Measurements from ENCODE around the gene ADCY2. TPM values are rescaled to one million over a fixed set of nuclear protein-coding genes. Genes with fewer than 3 reads are reported as not detected.

ADCY2 gene
- total and polyA plus RNA-seq, 2 of the 13 experiments (the other 11 are each of a cell fraction or from before 2014, with no cell fraction given) = not detected

DNA sequence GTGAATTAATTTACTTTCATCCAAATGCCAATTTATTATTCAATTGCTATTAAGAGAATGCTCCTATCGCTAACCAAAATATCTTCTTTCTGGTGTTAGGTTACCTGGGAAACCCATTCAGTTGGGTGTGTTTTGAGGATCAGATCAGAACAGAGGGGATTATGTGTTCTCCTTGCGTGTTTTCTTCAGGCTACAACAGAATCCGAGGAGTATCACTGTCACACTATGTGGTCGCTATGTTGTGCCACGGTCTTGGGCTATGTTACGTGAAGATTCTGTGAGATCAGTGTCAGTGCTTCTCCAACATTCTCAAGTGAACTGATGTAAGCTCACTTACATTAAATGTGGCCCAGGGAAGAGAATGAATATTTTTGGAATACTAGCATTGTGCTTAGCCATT lies 39.0 kb downstream of the ADCY2 start:
- Histone ChIP-seq H4K20me1 (ENCODE audit: insufficient read depth, low read length) (no peaks in the 10 kb centered on the region), H3K9ac (ENCODE audit: insufficient read depth, low read depth, low read length) (no peak overlapping the region), H3K79me2 (ENCODE audit: insufficient read depth, low read length) (no peaks in the 10 kb centered on the region), H3K27me3 (ENCODE audit: control insufficient read depth in 1 of 2, insufficient read depth in 2 of 2, low read length in 2 of 2) (no peaks in the 10 kb centered on the region), H3K27ac (ENCODE audit: extremely low read length, insufficient read depth, low read length) (no peak overlapping the region), H2AFZ (ENCODE audit: low read length) (no peak overlapping the region), H3K4me2 (ENCODE audit: low read depth, low read length) (no peak overlapping the region), H3K4me3 (replicated peaks in 1 of 3; ENCODE audit: insufficient read depth in 1 of 3, low read depth in 2 of 3, low read length in 3 of 3) (no peak overlapping the region), H3K36me3 (replicated peaks in 1 of 2; ENCODE audit: control insufficient read depth in 1 of 2, insufficient read depth in 2 of 2, low read length in 2 of 2) (no peaks in the 10 kb centered on the region), H3K9me3 (ENCODE audit: low read length) (no peaks in the 10 kb centered on the region), H3K4me1 (ENCODE audit: insufficient read depth, low read length) (no peaks in the 10 kb centered on the region)
- no peak for TF ChIP-seq ZBTB7B (CRISPR knock-in tag; IDR thresholded peaks at IDR 0.05)
- no peak for TF ChIP-seq RCOR2 (CRISPR knock-in tag; IDR thresholded peaks at IDR 0.05)
- TF ChIP-seq, protein P1, sequence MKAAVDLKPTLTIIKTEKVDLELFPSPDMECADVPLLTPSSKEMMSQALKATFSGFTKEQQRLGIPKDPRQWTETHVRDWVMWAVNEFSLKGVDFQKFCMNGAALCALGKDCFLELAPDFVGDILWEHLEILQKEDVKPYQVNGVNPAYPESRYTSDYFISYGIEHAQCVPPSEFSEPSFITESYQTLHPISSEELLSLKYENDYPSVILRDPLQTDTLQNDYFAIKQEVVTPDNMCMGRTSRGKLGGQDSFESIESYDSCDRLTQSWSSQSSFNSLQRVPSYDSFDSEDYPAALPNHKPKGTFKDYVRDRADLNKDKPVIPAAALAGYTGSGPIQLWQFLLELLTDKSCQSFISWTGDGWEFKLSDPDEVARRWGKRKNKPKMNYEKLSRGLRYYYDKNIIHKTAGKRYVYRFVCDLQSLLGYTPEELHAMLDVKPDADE (CRISPR knock-in tag; IDR thresholded peaks at IDR 0.05) = no peak
- no peak for TF ChIP-seq SIX1 (CRISPR knock-in tag; IDR thresholded peaks at IDR 0.05; ENCODE audit: borderline replicate concordance)
- no peak for TF ChIP-seq ZNF678 (CRISPR knock-in tag; IDR thresholded peaks at IDR 0.05)
- TF ChIP-seq NKX3-1 (CRISPR knock-in tag; IDR thresholded peaks at IDR 0.05) = no peak
- no peak for TF ChIP-seq JUN (CRISPR knock-in tag; IDR thresholded peaks at IDR 0.05)
- TF ChIP-seq SP4 (CRISPR knock-in tag; IDR thresholded peaks at IDR 0.05) = no peak
- 23% methylated on average over 6 of the region's 6 CpGs for WGBS (ENCODE audit: low lambda C conversion rate)
- DNase-seq (ENCODE audit: low spot score) (no peak), FAIRE-seq (no peak), ATAC-seq (no peak)
- ChIA-PET CTCF (ENCODE audit: low intra/inter-chr PET ratio, low total read pairs) (no interaction called here), POLR2A (no interaction called here)
- in situ Hi-C loops (cut with HindIII; ENCODE audit: extremely low pct_ligation_motif_present, low pct_unique_long_range_greater_than_20kb) = no loop called here
- no TSS peak for BruUV-seq (replicated peaks)
- intact Hi-C loops (cut with micrococcal nuclease; ENCODE audit: unreplicated experiment) = no loop called here

DNA sequence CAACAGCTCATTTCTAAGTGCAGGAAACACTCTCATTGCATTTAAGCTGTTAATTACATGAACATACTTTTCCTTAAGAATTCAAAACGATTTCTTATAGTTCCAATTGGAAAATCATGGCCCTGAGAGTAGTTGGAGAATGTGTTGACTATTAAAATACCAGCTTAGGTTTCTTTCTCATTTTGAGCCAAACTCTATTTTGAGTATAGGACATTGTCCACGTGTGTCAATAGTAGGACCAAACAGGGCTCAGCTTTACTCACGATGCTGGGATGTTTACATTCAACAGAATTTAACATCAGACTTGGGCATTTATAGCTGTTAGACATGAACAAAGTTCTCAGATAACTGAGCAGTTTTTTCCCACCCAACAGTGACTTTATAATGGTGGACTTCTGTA lies 39.6 kb downstream of the ADCY2 start:
- H3K4me1 ChIP-seq (ENCODE audit: insufficient read depth, low read length) = no peaks in the 10 kb centered on the region
- no peak overlapping the region for H2AFZ ChIP-seq (ENCODE audit: low read length)
- no peak overlapping the region for H3K4me3 ChIP-seq (replicated peaks in 1 of 3; ENCODE audit: insufficient read depth in 1 of 3, low read depth in 2 of 3, low read length in 3 of 3)
- no peaks in the 10 kb centered on the region for H3K36me3 ChIP-seq (replicated peaks in 1 of 2; ENCODE audit: control insufficient read depth in 1 of 2, insufficient read depth in 2 of 2, low read length in 2 of 2)
- POLR2A ChIA-PET = no interaction called here
- ATAC-seq (no peak), DNase-seq (ENCODE audit: low spot score) (no peak), FAIRE-seq (no peak)
- H4K20me1 ChIP-seq (ENCODE audit: insufficient read depth, low read length) = no peaks in the 10 kb centered on the region
- no TSS peak for BruUV-seq (replicated peaks)
- no peaks in the 10 kb centered on the region for H3K27me3 ChIP-seq (ENCODE audit: control insufficient read depth in 1 of 2, insufficient read depth in 2 of 2, low read length in 2 of 2)
- no peak overlapping the region for H3K9ac ChIP-seq (ENCODE audit: insufficient read depth, low read depth, low read length)
- in situ Hi-C loops (cut with HindIII; ENCODE audit: extremely low pct_ligation_motif_present, low pct_unique_long_range_greater_than_20kb) = no loop called here
- H3K4me2 ChIP-seq (ENCODE audit: low read depth, low read length) = no peak overlapping the region
- no peaks in the 10 kb centered on the region for H3K79me2 ChIP-seq (ENCODE audit: insufficient read depth, low read length)
- 3% methylated on average over 3 of the region's 3 CpGs for WGBS (ENCODE audit: low lambda C conversion rate)
- CTCF ChIA-PET (ENCODE audit: low intra/inter-chr PET ratio, low total read pairs) = no interaction called here
- no peaks in the 10 kb centered on the region for H3K9me3 ChIP-seq (ENCODE audit: low read length)
- intact Hi-C loops (cut with micrococcal nuclease; ENCODE audit: unreplicated experiment) = no loop called here
- H3K27ac ChIP-seq (ENCODE audit: extremely low read length, insufficient read depth, low read length) = no peak overlapping the region
- TF ChIP-seq GABPB1 (CRISPR knock-in tag; IDR thresholded peaks at IDR 0.05) (no peak), BRCA1 (CRISPR knock-in tag; IDR thresholded peaks at IDR 0.05) (no peak), SRF (IDR thresholded peaks at IDR 0.05; ENCODE audit: low read depth, low read length) (no peak)
- TF ChIP-seq, protein P2, sequence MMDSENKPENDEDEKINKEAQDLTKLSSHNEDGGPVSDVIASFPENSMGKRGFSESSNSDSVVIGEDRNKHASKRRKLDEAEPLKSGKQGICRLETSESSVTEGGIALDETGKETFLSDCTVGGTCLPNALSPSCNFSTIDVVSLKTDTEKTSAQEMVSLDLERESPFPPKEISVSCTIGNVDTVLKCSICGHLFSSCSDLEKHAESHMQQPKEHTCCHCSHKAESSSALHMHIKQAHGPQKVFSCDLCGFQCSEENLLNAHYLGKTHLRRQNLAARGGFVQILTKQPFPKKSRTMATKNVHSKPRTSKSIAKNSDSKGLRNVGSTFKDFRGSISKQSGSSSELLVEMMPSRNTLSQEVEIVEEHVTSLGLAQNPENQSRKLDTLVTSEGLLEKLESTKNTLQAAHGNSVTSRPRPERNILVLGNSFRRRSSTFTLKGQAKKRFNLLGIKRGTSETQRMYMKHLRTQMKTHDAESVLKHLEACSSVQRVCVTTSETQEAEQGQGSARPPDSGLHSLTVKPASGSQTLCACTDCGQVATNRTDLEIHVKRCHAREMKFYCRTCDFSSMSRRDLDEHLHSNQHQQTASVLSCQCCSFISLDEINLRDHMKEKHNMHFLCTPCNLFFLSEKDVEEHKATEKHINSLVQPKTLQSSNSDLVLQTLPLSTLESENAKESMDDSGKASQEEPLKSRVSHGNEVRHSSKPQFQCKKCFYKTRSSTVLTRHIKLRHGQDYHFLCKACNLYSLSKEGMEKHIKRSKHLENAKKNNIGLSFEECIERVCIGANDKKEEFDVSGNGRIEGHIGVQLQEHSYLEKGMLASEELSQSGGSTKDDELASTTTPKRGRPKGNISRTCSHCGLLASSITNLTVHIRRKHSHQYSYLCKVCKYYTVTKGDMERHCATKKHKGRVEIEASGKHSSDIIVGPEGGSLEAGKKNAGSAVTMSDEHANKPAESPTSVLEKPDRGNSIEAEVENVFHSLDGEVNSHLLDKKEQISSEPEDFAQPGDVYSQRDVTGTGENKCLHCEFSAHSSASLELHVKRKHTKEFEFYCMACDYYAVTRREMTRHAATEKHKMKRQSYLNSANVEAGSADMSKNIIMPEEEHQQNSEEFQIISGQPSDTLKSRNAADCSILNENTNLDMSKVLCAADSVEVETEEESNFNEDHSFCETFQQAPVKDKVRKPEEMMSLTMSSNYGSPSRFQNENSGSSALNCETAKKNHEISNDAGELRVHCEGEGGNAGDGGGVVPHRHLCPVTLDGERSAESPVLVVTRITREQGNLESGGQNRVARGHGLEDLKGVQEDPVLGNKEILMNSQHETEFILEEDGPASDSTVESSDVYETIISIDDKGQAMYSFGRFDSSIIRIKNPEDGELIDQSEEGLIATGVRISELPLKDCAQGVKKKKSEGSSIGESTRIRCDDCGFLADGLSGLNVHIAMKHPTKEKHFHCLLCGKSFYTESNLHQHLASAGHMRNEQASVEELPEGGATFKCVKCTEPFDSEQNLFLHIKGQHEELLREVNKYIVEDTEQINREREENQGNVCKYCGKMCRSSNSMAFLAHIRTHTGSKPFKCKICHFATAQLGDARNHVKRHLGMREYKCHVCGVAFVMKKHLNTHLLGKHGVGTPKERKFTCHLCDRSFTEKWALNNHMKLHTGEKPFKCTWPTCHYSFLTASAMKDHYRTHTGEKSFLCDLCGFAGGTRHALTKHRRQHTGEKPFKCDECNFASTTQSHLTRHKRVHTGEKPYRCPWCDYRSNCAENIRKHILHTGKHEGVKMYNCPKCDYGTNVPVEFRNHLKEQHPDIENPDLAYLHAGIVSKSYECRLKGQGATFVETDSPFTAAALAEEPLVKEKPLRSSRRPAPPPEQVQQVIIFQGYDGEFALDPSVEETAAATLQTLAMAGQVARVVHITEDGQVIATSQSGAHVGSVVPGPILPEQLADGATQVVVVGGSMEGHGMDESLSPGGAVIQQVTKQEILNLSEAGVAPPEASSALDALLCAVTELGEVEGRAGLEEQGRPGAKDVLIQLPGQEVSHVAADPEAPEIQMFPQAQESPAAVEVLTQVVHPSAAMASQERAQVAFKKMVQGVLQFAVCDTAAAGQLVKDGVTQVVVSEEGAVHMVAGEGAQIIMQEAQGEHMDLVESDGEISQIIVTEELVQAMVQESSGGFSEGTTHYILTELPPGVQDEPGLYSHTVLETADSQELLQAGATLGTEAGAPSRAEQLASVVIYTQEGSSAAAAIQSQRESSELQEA (CRISPR knock-in tag; IDR thresholded peaks at IDR 0.05; ENCODE audit: not compliant biosample characterization) = no peak
